A549 (cell line): ENCODE measurements around the gene CAPN9. TPM values are rescaled to one million over a fixed set of nuclear protein-coding genes. Genes with fewer than 3 reads are reported as not detected.

Experiments
- ATAC-seq, 2 experiments: fragments of 200-7000 bp in 1 of 2; fragments of >200 bp in 1 of 2; cut with Nextera tagmentation in 1 of 2; cut with Tn5 transposase in 1 of 2; 3 replicates each; pipeline versions ENCODE4 v1.8.0 to v1.9.1; 2018 to 2020; ENCODE audit warnings: mild to moderate bottlenecking in 1 of 2, moderate library complexity in 1 of 2
- CTCF ChIA-PET: fragments of 300-600 bp; sonication (Branson Sonifier 250); formaldehyde crosslinking; extraction: SDS; loops from one replicate; lab custom pipeline; 2021; ENCODE audit warnings: antibody characterized with exemption, inconsistent platforms; lab: Yijun Ruan, JAX
- POLR2A ChIA-PET: fragments of 350-600 bp; formaldehyde crosslinking; extraction: SDS; loops from one replicate; lab custom pipeline; 2021; ENCODE audit warnings: antibody characterized with exemption, inconsistent platforms; lab: Yijun Ruan, JAX
- DNase-seq, 2 experiments: peaks; one replicate each; pipeline versions ENCODE4 v3.0.0 to v3.0.0-alpha.2; 2011 to 2016; ENCODE audit warnings: low read depth in 1 of 2, low spot score in 1 of 2
- FAIRE-seq: peaks from 2 replicates; lab custom pipeline; 2011; peaks lifted over from hg19 to GRCh38; lab: Jason Lieb, UNC
- H3K27ac ChIP-seq, 2 experiments: fragments of >200 bp; sonication (Bioruptor Twin); formaldehyde crosslinking; 3 replicates each; pipeline ENCODE4 v1.5.1; 2016 to 2017
- H3K4me1 ChIP-seq: fragments of >200 bp; sonication (Bioruptor Twin); formaldehyde crosslinking; 3 replicates; pipeline ENCODE4 v1.6.1; 2016
- H3K4me2 ChIP-seq: fragments of >200 bp; sonication (Bioruptor Twin); formaldehyde crosslinking; 3 replicates; pipeline ENCODE4 v1.6.1; 2016
- H3K4me3 ChIP-seq: fragments of >200 bp; sonication (Bioruptor Twin); formaldehyde crosslinking; 3 replicates; pipeline ENCODE4 v1.5.1; 2016
- H3K9me3 ChIP-seq: fragments of >200 bp; sonication (Bioruptor Twin); formaldehyde crosslinking; 3 replicates; pipeline ENCODE4 v1.6.1; 2016
- CBX2 ChIP-seq: fragments of 200-600 bp; sonication (generic); IDR thresholded peaks from 2 replicates; pipeline ENCODE4 v1.6.1; 2016; ENCODE audit warnings: low read depth, mild to moderate bottlenecking, borderline replicate concordance
- CEBPB ChIP-seq, 2 experiments: fragments of >200 bp in 1 of 2; sonication (Bioruptor Twin) in 1 of 2; formaldehyde crosslinking in 1 of 2; IDR thresholded peaks; 2 replicates each; pipeline ENCODE4 v1.6.1; 2012 to 2016
- CHD4 ChIP-seq: fragments of 200-600 bp; sonication (generic); IDR thresholded peaks from 2 replicates; pipeline ENCODE4 v1.6.1; 2016; ENCODE audit warnings: antibody characterized with exemption, mild to moderate bottlenecking, borderline replicate concordance
- E2F6 ChIP-seq: IDR thresholded peaks from 2 replicates; pipeline ENCODE4 v1.6.1; 2012; ENCODE audit warnings: low read depth, borderline replicate concordance
- EHF ChIP-seq: fragments of 250-450 bp; sonication (Bioruptor Pico); IDR thresholded peaks from 2 replicates; pipeline ENCODE4 v1.5.0; 2020; ENCODE audit warnings: mild to moderate bottlenecking
- EHMT2 ChIP-seq: fragments of 200-600 bp; sonication (generic); IDR thresholded peaks from 2 replicates; pipeline ENCODE4 v1.6.1; 2016; ENCODE audit warnings: antibody characterized with exemption, low read depth, mild to moderate bottlenecking, moderate library complexity
- ESRRA ChIP-seq: fragments of 150-350 bp; IDR thresholded peaks from 2 replicates; pipeline ENCODE4 v1.6.1; 2014; ENCODE audit warnings: mild to moderate bottlenecking, low read length, borderline replicate concordance
- FOXS1 ChIP-seq: fragments of 250-450 bp; sonication (Bioruptor Pico); IDR thresholded peaks from 2 replicates; pipeline ENCODE4 v1.5.0; 2020; ENCODE audit warnings: mild to moderate bottlenecking, moderate library complexity
- GATA3 ChIP-seq: IDR thresholded peaks from 2 replicates; pipeline ENCODE4 v1.6.1; 2012; ENCODE audit warnings: borderline replicate concordance
- HDAC2 ChIP-seq: fragments of 200-600 bp; sonication (generic); IDR thresholded peaks from 2 replicates; pipeline ENCODE4 v1.6.1; 2016
- HEYL ChIP-seq: fragments of 250-450 bp; sonication (Bioruptor Pico); IDR thresholded peaks from 2 replicates; pipeline ENCODE4 v1.8.0; 2021; ENCODE audit warnings: mild to moderate bottlenecking, moderate library complexity
- HOXA7 ChIP-seq: fragments of 250-450 bp; sonication (Bioruptor Pico); IDR thresholded peaks from 2 replicates; pipeline ENCODE4 v1.5.0; 2020; ENCODE audit warnings: mild to moderate bottlenecking, moderate library complexity
- HOXB5 ChIP-seq: fragments of 250-450 bp; sonication (Bioruptor Pico); IDR thresholded peaks from 2 replicates; pipeline ENCODE4 v1.5.0; 2020; ENCODE audit warnings: mild to moderate bottlenecking, moderate library complexity
- KDM5A ChIP-seq: fragments of 200-600 bp; sonication (generic); IDR thresholded peaks from 2 replicates; pipeline ENCODE4 v1.6.1; 2016; ENCODE audit warnings: antibody characterized with exemption, mild to moderate bottlenecking
- MAFK ChIP-seq: fragments of 450-650 bp; IDR thresholded peaks from 2 replicates; pipeline ENCODE4 v1.6.1; 2014; ENCODE audit not compliant: partially characterized antibody
- MYC ChIP-seq: IDR thresholded peaks from 2 replicates; pipeline ENCODE4 v1.6.1; 2012; ENCODE audit warnings: mild to moderate bottlenecking, inconsistent platforms, low read length, improper control_type of control experiment, borderline replicate concordance
- NPAS2 ChIP-seq: fragments of 250-450 bp; sonication (Bioruptor Pico); IDR thresholded peaks from 2 replicates; pipeline ENCODE4 v1.8.0; 2022; ENCODE audit warnings: mild to moderate bottlenecking, moderate library complexity, borderline replicate concordance
- POLR2A ChIP-seq: IDR thresholded peaks from 2 replicates; pipeline ENCODE4 v1.6.1; 2012; ENCODE audit warnings: mild to moderate bottlenecking, low read length
- RARB ChIP-seq: fragments of 250-450 bp; sonication (Bioruptor Pico); IDR thresholded peaks from 2 replicates; pipeline ENCODE4 v1.8.0; 2021; ENCODE audit warnings: mild to moderate bottlenecking, moderate library complexity
- USF2 ChIP-seq: fragments of 450-650 bp; IDR thresholded peaks from 2 replicates; pipeline ENCODE4 v1.6.1; 2014; ENCODE audit warnings: antibody characterized with exemption
- ZC3H11A ChIP-seq: fragments of 450-650 bp; IDR thresholded peaks from 2 replicates; pipeline ENCODE4 v1.6.1; 2014; ENCODE audit warnings: antibody characterized with exemption, mild to moderate bottlenecking
- ZFP36 ChIP-seq: fragments of 450-650 bp; IDR thresholded peaks from 2 replicates; pipeline ENCODE4 v1.6.1; 2014; ENCODE audit warnings: borderline replicate concordance; ENCODE audit not compliant: partially characterized antibody
- WGBS: methylation state at CpG from one replicate; pipeline ENCODE4 v1.1.6; 2017; ENCODE audit errors: missing lambda C conversion rate; 5-methylcytosine and 5-hydroxymethylcytosine counted together
- polyA plus RNA-seq, 4 experiments: library from polyadenylated mRNA; depleted of rRNA in 3 of 4; stranded (reverse); fragments of >200 nt; fragmentation: RNase III in 1 of 4; extraction: RNeasy Plus Mini Kit Qiagen cat#74134 plus additional on column Dnase treatment in 1 of 4; gene quantifications; 2 replicates in 3 of 4; 3 replicates in 1 of 4; pipeline ENCODE4 v1.2.3, GENCODE V29; 2011 to 2017

CAPN9 gene
- polyA plus RNA-seq, 2 of the 4 experiments (the other 2 are of a cell fraction) = not detected

GRCh38 chr1:230744382-230744781 is 2.8 kb upstream of the CAPN9 start (continued):
- TF ChIP-seq NPAS2 (no peak), MAFK (no peak), HDAC2 (no peak), E2F6 (no peak), MYC (no peak)

GRCh38 chr1:230745071-230745470 is 2.1 kb upstream of the CAPN9 start:
- H3K4me1 ChIP-seq = peaks cover 10% of the 10 kb centered on the region; the same call in 1 of the 3 replicates
- POLR2A ChIA-PET = no interaction called here
- no peak overlapping the region for H3K4me2 ChIP-seq
- H3K27ac ChIP-seq = no peak overlapping the region
- CTCF ChIA-PET = no interaction called here
- no peaks in the 10 kb centered on the region for H3K9me3 ChIP-seq
- no peak for FAIRE-seq
- WGBS = 62% methylated on average over 3 of the region's 3 CpGs
- no peak for ATAC-seq
- no peak for DNase-seq
- TF ChIP-seq USF2 (no peak), RARB (CRISPR knock-in tag) (no peak), ESRRA (no peak), GATA3 (no peak), ZC3H11A (no peak), HOXA7 (no peak), HEYL (CRISPR knock-in tag) (no peak), CHD4 (no peak), FOXS1 (CRISPR knock-in tag) (no peak), POLR2A (no peak), KDM5A (no peak), EHF (no peak)
- H3K4me3 ChIP-seq = no peak overlapping the region

GRCh38 chr1:230746617-230747016 is 571 bp upstream of the CAPN9 start:
- TF ChIP-seq ZFP36 = no peak
- no peak for TF ChIP-seq CBX2
- TF ChIP-seq HOXB5 (CRISPR knock-in tag) = no peak
- TF ChIP-seq CEBPB (IDR thresholded peaks at IDR 0.05) = no peak
- POLR2A ChIA-PET = no interaction called here
- peaks cover 10% of the 10 kb centered on the region; the same call in 1 of the 3 replicates for H3K4me1 ChIP-seq
- no peaks in the 10 kb centered on the region for H3K9me3 ChIP-seq
- ATAC-seq = no peak
- no peak for DNase-seq
- no peak overlapping the region for H3K4me3 ChIP-seq
- no peak for FAIRE-seq
- no peak overlapping the region for H3K4me2 ChIP-seq
- CTCF ChIA-PET = interaction anchor here (1.3 kb wide), 1 partner anchor 26 kb away, joined by 3 read pairs; no protein-coding TSS in a partner anchor
- H3K27ac ChIP-seq = no peak overlapping the region
- 75% methylated on average over 4 of the region's 4 CpGs for WGBS

- 60% methylated on average over 12 of the region's 16 CpGs for WGBS
- Histone ChIP-seq H3K4me2 (no peak overlapping the region), H3K4me1 (peaks cover 10% of the 10 kb centered on the region; the same call in 1 of the 3 replicates), H3K27ac (no peak overlapping the region), H3K9me3 (no peaks in the 10 kb centered on the region), H3K4me3 (no peak overlapping the region)
- no peak for DNase-seq
- TF ChIP-seq POLR2A (0 out of 2 replicates have a peak, but pooled peaks have one; percentile 2), EHMT2 (no peak)
- ChIA-PET CTCF (interaction anchor here (1.3 kb wide), 1 partner anchor 24 kb away, joined by 3 read pairs; no protein-coding TSS in a partner anchor), POLR2A (no interaction called here)
- no peak for ATAC-seq
- no peak for FAIRE-seq
Observed at GRCh38 chr1:230747890-230748800, 957 bp downstream of the CAPN9 start.
